Epithelial cell of proximal tubule (primary cell): ENCODE data around the gene RBM19. TPM values are rescaled to one million over a fixed set of nuclear protein-coding genes. Genes with fewer than 3 reads are reported as not detected.

ENCODE experiments used
- DNase-seq: peaks from one replicate; pipeline ENCODE4 v3.0.0-alpha.2; 2011; ENCODE audit warnings: low read depth
- H3K4me3 ChIP-seq: 2 replicates; pipeline ENCODE4 v1.5.1; 2011; ENCODE audit warnings: low read depth, mild to moderate bottlenecking, low read length
- CTCF ChIP-seq: conservative IDR thresholded peaks from 2 replicates; pipeline ENCODE4 v1.5.1; 2012; ENCODE audit warnings: low read depth, mild to moderate bottlenecking, low read length
- total RNA-seq: library from RNA; depleted of rRNA; stranded (reverse); fragments of >200 nt; gene quantifications from 2 replicates; pipeline ENCODE4 v1.2.3, GENCODE V29; 2015

RBM19 gene
- total RNA-seq, 1 donor from 2014 or later: 26.5 TPM

GRCh38 chr12:113802966-113803758, 163.0 kb downstream of the RBM19 start:
- no peak for DNase-seq
- no peak overlapping the region for H3K4me3 ChIP-seq
- no peak for TF ChIP-seq CTCF

- TF ChIP-seq CTCF: no peak
Measured at GRCh38 chr12:113802000-113802749, 163.9 kb downstream of the RBM19 start.

GRCh38 chr12:113800201-113800600, 165.9 kb downstream of the RBM19 start:
- DNase-seq: no peak
- H3K4me3 ChIP-seq: no peak overlapping the region
- TF ChIP-seq CTCF: no peak

More at GRCh38 chr12:113802000-113802749, 163.9 kb downstream of the RBM19 start:
- H3K4me3 ChIP-seq: no peak overlapping the region
- no peak for DNase-seq

- H3K4me3 ChIP-seq: no peak overlapping the region
- TF ChIP-seq CTCF: no peak
- DNase-seq: no peak
Measured at GRCh38 chr12:113798552-113798951, 167.6 kb downstream of the RBM19 start.

- no peak for DNase-seq
- no peak overlapping the region for H3K4me3 ChIP-seq
- TF ChIP-seq CTCF: no peak
Measured at GRCh38 chr12:113797535-113797868, 168.6 kb downstream of the RBM19 start.

- no peak for DNase-seq
- no peak overlapping the region for H3K4me3 ChIP-seq
- no peak for TF ChIP-seq CTCF
Measured at GRCh38 chr12:113796852-113797534, 169.1 kb downstream of the RBM19 start.
